GM23338 (cell line): ENCODE measurements around the gene NRIP1. TPM values are rescaled to one million over a fixed set of nuclear protein-coding genes. Genes with fewer than 3 reads are reported as not detected.

ENCODE experiments used
- ATAC-seq: fragments of 200-7000 bp; cut with Tn5 transposase; 3 replicates; pipeline ENCODE4 v1.9.1; 2020
- DNase-seq: peaks from one replicate; pipeline ENCODE4 v3.0.0-alpha.2; 2015; ENCODE audit warnings: low spot score
- H2AFZ ChIP-seq: fragments of 200-600 bp; sonication (generic); 2 replicates; pipeline ENCODE4 v1.8.0; 2016; ENCODE audit warnings: antibody characterized with exemption, mild to moderate bottlenecking, moderate library complexity
- H3F3A ChIP-seq: fragments of 200-600 bp; sonication (generic); replicated peaks from 2 replicates; pipeline ENCODE4 v1.8.0; 2017; ENCODE audit warnings: antibody characterized with exemption, mixed run types, low read depth
- H3K27ac ChIP-seq: fragments of 200-600 bp; sonication (generic); 2 replicates; pipeline ENCODE4 v1.6.1; 2016; ENCODE audit warnings: low read depth
- H3K27me3 ChIP-seq: fragments of 200-600 bp; sonication (generic); 2 replicates; pipeline ENCODE4 v1.8.0; 2016; ENCODE audit warnings: mild to moderate bottlenecking, mixed run types, moderate library complexity; ENCODE audit not compliant: insufficient read depth
- H3K36me3 ChIP-seq: fragments of 200-600 bp; sonication (generic); 2 replicates; pipeline ENCODE4 v1.8.0; 2016; ENCODE audit warnings: mild to moderate bottlenecking; ENCODE audit not compliant: insufficient read depth
- H3K4me1 ChIP-seq: fragments of 200-600 bp; sonication (generic); 2 replicates; pipeline ENCODE4 v1.8.0; 2016; ENCODE audit warnings: mild to moderate bottlenecking, moderate library complexity; ENCODE audit not compliant: insufficient read depth
- H3K4me2 ChIP-seq: fragments of 200-600 bp; sonication (generic); 2 replicates; pipeline ENCODE4 v1.7.1; 2017; ENCODE audit warnings: mixed run types
- H3K4me3 ChIP-seq: fragments of 200-600 bp; sonication (generic); 2 replicates; pipeline ENCODE4 v1.6.1; 2016; ENCODE audit warnings: mixed run types
- H3K79me2 ChIP-seq: fragments of 200-600 bp; sonication (generic); replicated peaks from 2 replicates; pipeline ENCODE4 v1.8.0; 2017; ENCODE audit warnings: mild to moderate bottlenecking; ENCODE audit not compliant: insufficient read depth
- H3K9me2 ChIP-seq: fragments of 200-600 bp; sonication (generic); 2 replicates; pipeline ENCODE4 v1.8.0; 2017; ENCODE audit not compliant: insufficient read depth
- H4K20me1 ChIP-seq: fragments of 200-600 bp; sonication (generic); replicated peaks from 2 replicates; pipeline ENCODE4 v1.8.0; 2017; ENCODE audit warnings: mild to moderate bottlenecking; ENCODE audit not compliant: insufficient read depth
- H3K27ac Mint-ChIP-seq: 2 replicates; pipeline ENCODE4 v1.8.0; 2020; ENCODE audit warnings: inconsistent platforms, mild to moderate bottlenecking, moderate library complexity, mixed read lengths
- H3K27me3 Mint-ChIP-seq: 3 replicates; pipeline ENCODE4 v1.8.0; 2022; ENCODE audit warnings: low read depth, mild to moderate bottlenecking, moderate library complexity, mixed read lengths, inconsistent platforms; ENCODE audit not compliant: insufficient read depth, poor library complexity
- H3K36me3 Mint-ChIP-seq: 3 replicates; pipeline ENCODE4 v1.8.0; 2021; ENCODE audit warnings: low read depth, mild to moderate bottlenecking, inconsistent platforms, moderate library complexity, mixed read lengths
- H3K4me1 Mint-ChIP-seq: 3 replicates; pipeline ENCODE4 v1.8.0; 2020; ENCODE audit warnings: mild to moderate bottlenecking, inconsistent platforms, mixed read lengths
- H3K4me3 Mint-ChIP-seq: 3 replicates; pipeline ENCODE4 v1.8.0; 2021; ENCODE audit warnings: moderate library complexity, mild to moderate bottlenecking, inconsistent platforms, mixed read lengths
- H3K9me3 Mint-ChIP-seq: 3 replicates; pipeline ENCODE4 v1.8.0; 2020; ENCODE audit warnings: moderate library complexity, mild to moderate bottlenecking, inconsistent platforms, mixed read lengths
- CTCF ChIP-seq, 2 experiments: fragments of 200-600 bp in 1 of 2; sonication (generic) in 1 of 2; conservative IDR thresholded peaks; 2 replicates each; pipeline versions ENCODE4 v1.5.1 to v1.6.1; 2016 to 2017; ENCODE audit warnings: antibody characterized with exemption in 2 of 2, low read depth in 2 of 2, mild to moderate bottlenecking in 2 of 2, moderate library complexity in 1 of 2
- ETS1 ChIP-seq: IDR thresholded peaks from 2 replicates; pipeline ENCODE4 v1.6.1; 2016; ENCODE audit warnings: antibody characterized with exemption
- EZH2 ChIP-seq: fragments of 200-600 bp; sonication (generic); IDR thresholded peaks from one replicate; pipeline ENCODE4 v1.8.0; 2017; ENCODE audit warnings: antibody characterized with exemption, mild to moderate bottlenecking, low read depth; ENCODE audit not compliant: unreplicated experiment
- ZNF114 ChIP-seq: fragments of 250-450 bp; sonication (Bioruptor Pico); IDR thresholded peaks from 2 replicates; pipeline ENCODE4 v1.5.0; 2020; ENCODE audit warnings: mild to moderate bottlenecking, moderate library complexity
- ZNF462 ChIP-seq: fragments of 250-450 bp; sonication (Bioruptor Pico); IDR thresholded peaks from 2 replicates; pipeline ENCODE4 v1.5.0; 2020; ENCODE audit warnings: mild to moderate bottlenecking, moderate library complexity
- polyA plus RNA-seq: library from polyadenylated mRNA; unstranded; fragments of >200 nt; fragmentation: Nextera tagmentation; extraction: Ambion mirVana; gene quantifications from 2 replicates; pipeline ENCODE4 v1.2.1, GENCODE V29; 2016
- total RNA-seq: library from RNA; depleted of rRNA; stranded (reverse); fragments of >200 nt; shearing (Covaris generic); gene quantifications from 2 replicates; pipeline ENCODE4 v1.2.3, GENCODE V29; 2014

Gene NRIP1
- total and polyA plus RNA-seq, 2 experiments from 2014 or later: 3.0 to 9.0 TPM

- TF ChIP-seq ZNF462 (CRISPR knock-in tag): no peak
- TF ChIP-seq ZNF114 (CRISPR knock-in tag): no peak
- TF ChIP-seq EZH2: no peak
- no peak for TF ChIP-seq ETS1
Measured at GRCh38 chr21:14955936-14956520, 108.8 kb downstream of the NRIP1 start (continued).

GRCh38 chr21:14952916-14953315 lies 111.9 kb downstream of the NRIP1 start:
- Histone ChIP-seq H3K4me3 (no peak overlapping the region), H3F3A (no peaks in the 10 kb centered on the region), H3K27me3 (no peaks in the 10 kb centered on the region), H3K79me2 (no peaks in the 10 kb centered on the region), H3K4me2 (no peak overlapping the region), H2AFZ (no peak overlapping the region), H3K4me1 (no peaks in the 10 kb centered on the region), H4K20me1 (no peaks in the 10 kb centered on the region), H3K36me3 (no peaks in the 10 kb centered on the region), H3K9me2 (peaks cover 11% of the 10 kb centered on the region; the same call in 1 of the 2 replicates), H3K27ac (no peak overlapping the region)
- Mint-ChIP-seq H3K9me3 (peaks cover 6% of the 10 kb centered on the region), H3K27me3 (no peaks in the 10 kb centered on the region), H3K4me1 (no peaks in the 10 kb centered on the region; the same call in 2 of the 3 replicates), H3K36me3 (peaks cover 4% of the 10 kb centered on the region; the same call in 2 of the 3 replicates), H3K27ac (no peak overlapping the region), H3K4me3 (no peak overlapping the region)
- ATAC-seq (no peak), DNase-seq (no peak)
- TF ChIP-seq ZNF462 (CRISPR knock-in tag) (no peak), CTCF (conservative IDR thresholded peaks at IDR 0.05; ENCODE audit: low read depth in 2 of 2) (0 out of 4 replicates have a peak, but pooled peaks of 1 of the 2 experiments have one; percentile 10)
